K562 (cell line): ENCODE results near the gene CYBB. TPM values are rescaled to one million over a fixed set of nuclear protein-coding genes. Genes with fewer than 3 reads are reported as not detected.

Source experiments
- ATAC-seq: fragments of 200-7000 bp; cut with Tn5 transposase; 3 replicates; pipeline ENCODE4 v1.9.1; 2020; ENCODE audit warnings: moderate library complexity
- BruUV-seq: library from RNA; stranded (reverse); fragments of 400-500 nt; replicated peaks from 2 replicates; lab custom pipeline; 2021; lab: Mats Ljungman, UMichigan
- CTCF ChIA-PET: fragments of 300-600 bp; formaldehyde crosslinking; extraction: SDS; loops from one replicate; lab custom pipeline; 2021; ENCODE audit warnings: low intra/inter-chr PET ratio; lab: Yijun Ruan, JAX
- POLR2A ChIA-PET: fragments of 300-600, 350-650 bp; sonication (Branson Sonifier 250); formaldehyde crosslinking; extraction: SDS; loops from one replicate; lab custom pipeline; 2021; ENCODE audit warnings: antibody characterized with exemption, inconsistent platforms; lab: Yijun Ruan, JAX
- DNase-seq, 4 experiments: peaks; one replicate each; pipeline versions ENCODE4 v3.0.0 to v3.0.0-alpha.2; 2011 to 2018; ENCODE audit warnings: low spot score in 3 of 4, mixed read lengths in 3 of 4; ENCODE audit errors: extremely low read depth in 1 of 4
- FAIRE-seq: peaks from 2 replicates; lab custom pipeline; 2011; peaks lifted over from hg19 to GRCh38; lab: Jason Lieb, UNC
- H2AFZ ChIP-seq: 2 replicates; pipeline ENCODE4 v1.6.0; 2011; ENCODE audit warnings: low read depth, low read length, control low read depth, inconsistent platforms
- H3K27ac ChIP-seq: fragments of 200-600 bp; 3 replicates; pipeline ENCODE4 v1.8.0; 2011; ENCODE audit warnings: low read depth, mild to moderate bottlenecking, control low read depth, inconsistent platforms, low read length, moderate library complexity, mixed read lengths; ENCODE audit errors: extremely low read depth
- H3K27me3 ChIP-seq, 2 experiments: fragments of 300-600 bp in 1 of 2; 2 replicates in 1 of 2; 3 replicates in 1 of 2; pipeline versions ENCODE4 v1.6.0 to v1.8.0; 2011; ENCODE audit warnings: inconsistent platforms in 2 of 2, low read length in 2 of 2, mild to moderate bottlenecking in 1 of 2, mixed read lengths in 1 of 2, moderate library complexity in 1 of 2; ENCODE audit not compliant: control insufficient read depth in 2 of 2, insufficient read depth in 2 of 2
- H3K36me3 ChIP-seq: fragments of 300-600 bp; 3 replicates; pipeline ENCODE4 v1.8.0; 2011; ENCODE audit warnings: mild to moderate bottlenecking, low read length, inconsistent platforms; ENCODE audit not compliant: control insufficient read depth, insufficient read depth
- H3K4me1 ChIP-seq, 2 experiments: fragments of 200-600 bp in 1 of 2; replicated peaks in 1 of 2; 2 replicates in 1 of 2; 3 replicates in 1 of 2; pipeline versions ENCODE4 v1.5.1 to v1.8.0; 2011; ENCODE audit warnings: inconsistent platforms in 2 of 2, low read length in 2 of 2, mild to moderate bottlenecking in 1 of 2, mixed read lengths in 1 of 2, moderate library complexity in 1 of 2; ENCODE audit not compliant: control insufficient read depth in 2 of 2, insufficient read depth in 2 of 2
- H3K4me2 ChIP-seq: 2 replicates; pipeline ENCODE4 v1.6.1; 2011; ENCODE audit warnings: low read length, control low read depth, inconsistent platforms, mixed read lengths; ENCODE audit not compliant: insufficient read depth
- H3K4me3 ChIP-seq: fragments of 200-600 bp; sonication (generic), shearing (Covaris generic); 2 replicates; pipeline ENCODE4 v1.5.1; 2016; ENCODE audit warnings: control low read depth, inconsistent platforms
- H3K79me2 ChIP-seq: fragments of 200-600 bp; 3 replicates; pipeline ENCODE4 v1.8.0; 2011; ENCODE audit warnings: low read length, inconsistent platforms; ENCODE audit not compliant: control insufficient read depth, insufficient read depth
- H3K9ac ChIP-seq, 2 experiments: 2 replicates each; pipeline versions ENCODE4 v1.6.0 to v1.6.1; 2011; ENCODE audit warnings: low read depth in 2 of 2, low read length in 2 of 2, control low read depth in 1 of 2, inconsistent platforms in 1 of 2, mild to moderate bottlenecking in 1 of 2, mixed read lengths in 1 of 2; ENCODE audit not compliant: insufficient read depth in 1 of 2
- H3K9me1 ChIP-seq: one replicate; pipeline ENCODE4 v1.6.0; 2011; ENCODE audit warnings: inconsistent platforms, mild to moderate bottlenecking, low read length, moderate library complexity; ENCODE audit not compliant: control insufficient read depth, insufficient read depth
- H3K9me3 ChIP-seq: replicated peaks from 2 replicates; pipeline ENCODE4 v1.5.1; 2011; ENCODE audit warnings: low read depth, low read length, inconsistent platforms; ENCODE audit not compliant: control insufficient read depth, insufficient read depth
- H4K20me1 ChIP-seq: replicated peaks from 2 replicates; pipeline ENCODE4 v1.6.1; 2011; ENCODE audit warnings: low read length, inconsistent platforms, mixed read lengths; ENCODE audit not compliant: control insufficient read depth, insufficient read depth
- DEAF1 ChIP-seq: fragments of 450-650 bp; formaldehyde crosslinking; IDR thresholded peaks from 2 replicates; pipeline ENCODE4 v1.4.0; 2020; ENCODE audit warnings: mild to moderate bottlenecking, moderate library complexity
- HDAC6 ChIP-seq: IDR thresholded peaks from 2 replicates; pipeline ENCODE4 v1.6.1; 2012; ENCODE audit warnings: low read depth, mild to moderate bottlenecking, control low read depth, inconsistent platforms, low read length, moderate library complexity
- ID3 ChIP-seq, 2 experiments: fragments of 250-450 bp in 1 of 2; fragments of 450-650 bp in 1 of 2; sonication (Bioruptor Pico) in 1 of 2; IDR thresholded peaks; 2 replicates each; pipeline versions ENCODE4 v1.6.1 to v1.8.0; 2016 to 2021; ENCODE audit warnings: mild to moderate bottlenecking in 2 of 2, moderate library complexity in 2 of 2, missing compliant biosample characterization in 1 of 2, missing genetic modification characterization in 1 of 2
- NONO ChIP-seq, 2 experiments: fragments of 200-400 bp in 1 of 2; fragments of 450-650 bp in 1 of 2; formaldehyde crosslinking in 1 of 2; IDR thresholded peaks; 2 replicates each; pipeline ENCODE4 v1.6.1; 2017; ENCODE audit warnings: low read depth in 2 of 2, mild to moderate bottlenecking in 2 of 2, moderate library complexity in 2 of 2, low read length in 1 of 2
- NR1H2 ChIP-seq: sonication (generic); formaldehyde crosslinking; IDR thresholded peaks from 2 replicates; pipeline ENCODE4 v1.4.0; 2020; ENCODE audit warnings: mild to moderate bottlenecking, missing genetic modification reagents
- PRPF4 ChIP-seq: fragments of 200-400 bp; formaldehyde crosslinking; IDR thresholded peaks from one replicate; pipeline ENCODE4 v1.6.1; 2017; ENCODE audit warnings: low read length, low read depth, mild to moderate bottlenecking; ENCODE audit not compliant: insufficient read depth, poor library complexity, severe bottlenecking
- VEZF1 ChIP-seq: fragments of 200-800 bp; sonication (Bioruptor generic); IDR thresholded peaks from 2 replicates; pipeline ENCODE4 v1.6.1; 2017; ENCODE audit warnings: missing genetic modification characterization, missing compliant biosample characterization
- WGBS: fragments of 100-300 bp; shearing (Covaris generic); methylation state at CpG from one replicate; pipeline ENCODE4 v1.1.6; 2016; ENCODE audit warnings: low coverage, mixed read lengths; ENCODE audit not compliant: insufficient coverage; ENCODE audit errors: missing lambda C conversion rate; 5-methylcytosine and 5-hydroxymethylcytosine counted together
- in situ Hi-C: fragments of 300-500 bp; cut with MboI; formaldehyde crosslinking; loops from 4 replicates; pipeline ENCODE4 v1.15.0; 2018; ENCODE audit warnings: inconsistent platforms, mixed read lengths
- intact Hi-C: fragments of 100-400 bp; cut with micrococcal nuclease; formaldehyde crosslinking; loops from 2 replicates; pipeline ENCODE4 v1.14.2; 2022
- polyA plus RNA-seq, 8 experiments: library from polyadenylated mRNA; depleted of rRNA in 4 of 8; stranded (reverse) in 5 of 8; unstranded in 3 of 8; fragments of >200 nt; fragmentation: Nextera tagmentation in 2 of 8; fragmentation: Illumina TruSeq in 1 of 8; extraction: Ambion mirVana in 2 of 8; extraction: Trizol in 1 of 8; gene quantifications; 2 replicates each; pipeline versions ENCODE4 v1.2.1 to v1.2.3, GENCODE V29; 2011 to 2014; ENCODE audit warnings: inconsistent platforms in 1 of 8, missing spikeins in 1 of 8
- total RNA-seq, 7 experiments: library from RNA; depleted of rRNA in 6 of 7; stranded (reverse); fragments of >200 nt in 6 of 7; fragmentation: Illumina TruSeq in 2 of 7; extraction: Trizol in 2 of 7; gene quantifications; 2 replicates each; pipeline versions ENCODE4 v1.2.1 to v1.2.3, GENCODE V29; 2011 to 2021; ENCODE audit warnings: low replicate concordance in 1 of 7

CYBB gene
- total and polyA plus RNA-seq, 9 of the 15 experiments (the other 6 are each of a cell fraction or from before 2014, with no cell fraction given): 0.25 to 1.3 (median 0.74) TPM

GRCh38 chrX:37745354-37745753 lies 34.5 kb upstream of the CYBB start (continued):
- TF ChIP-seq DEAF1 (CRISPR knock-in tag) (0 out of 2 replicates have a peak, but pooled peaks have one; percentile 48), NR1H2 (CRISPR knock-in tag) (no peak), VEZF1 (CRISPR knock-in tag) (no peak), PRPF4 (no peak)

GRCh38 chrX:37745835-37746217 lies 34.0 kb upstream of the CYBB start:
- no TSS peak for BruUV-seq
- Histone ChIP-seq H3K4me3 (no peak overlapping the region), H3K9ac (no peak overlapping the region), H3K36me3 (no peaks in the 10 kb centered on the region), H3K9me3 (no peaks in the 10 kb centered on the region), H3K27ac (no peak overlapping the region), H3K79me2 (no peaks in the 10 kb centered on the region), H4K20me1 (no peaks in the 10 kb centered on the region), H3K27me3 (no peaks in the 10 kb centered on the region), H2AFZ (no peak overlapping the region), H3K4me2 (no peak overlapping the region), H3K4me1 (no peaks in the 10 kb centered on the region), H3K9me1 (no peaks in the 10 kb centered on the region)
- ATAC-seq (no peak), DNase-seq (no peak), FAIRE-seq (no peak)
- in situ Hi-C loops: loop anchor here (5.0 to 25.0 kb wide), 2 partner anchors 76 to 416 kb away; no protein-coding TSS in a partner anchor
- WGBS: 60% methylated on average over 1 of the region's 1 CpG
- intact Hi-C loops: loop anchor here (1.0 to 10.0 kb wide), 4 partner anchors 79 to 429 kb away; partner anchors contain the start of gene LANCL3
- CTCF ChIA-PET: interaction anchor here (0.6 to 3.1 kb wide), 3 partner anchors 80 to 498 kb away, joined by 3 to 21 read pairs (median 4); no protein-coding TSS in a partner anchor
- POLR2A ChIA-PET: interaction anchor here (0.7 to 0.9 kb wide), 3 partner anchors 16 to 427 kb away, joined by 3 to 5 read pairs (median 3); no protein-coding TSS in a partner anchor
- TF ChIP-seq NONO (IDR thresholded peaks at IDR 0.05; ENCODE audit: low read depth in 2 of 2, low read length in 1 of 2) (no peak), ID3 (CRISPR knock-in tag; IDR thresholded peaks at IDR 0.05) (no peak), ID3 (tag; IDR thresholded peaks at IDR 0.05) (no peak), HDAC6 (no peak)
